Activated CD4-positive, alpha-beta T cell treated with anti-CD3 and anti-CD28 coated beads, Interleukin-2, Interleukin-6, amounts not matched to agents 100 ng/mL and 50 ng/mL, durations not matched to agents 16 hours and 8 hours (primary cell): ENCODE results near the gene GLIPR1L2.

ENCODE experiments used
- DNase-seq: peaks from one replicate; pipeline ENCODE4 v3.0.0-alpha.2; 2020

GLIPR1L2 gene

GRCh38 chr12:75390899-75391538 is at the start of gene GLIPR1L2:
TSS of gene GLIPR1L2 (plus strand) at chr12:75391089. CDS start at chr12:75391117, 28 bp downstream.
- DNase-seq: peak; percentile 97

GRCh38 chr12:75341873-75342272 is 49.0 kb upstream of the GLIPR1L2 start:
- DNase-seq: no peak

GRCh38 chr12:75345531-75345930 is 45.4 kb upstream of the GLIPR1L2 start:
- DNase-seq: no peak

- peak; percentile 55 for DNase-seq
Measured at GRCh38 chr12:75346215-75346614, 44.7 kb upstream of the GLIPR1L2 start.

- no peak for DNase-seq
Measured at GRCh38 chr12:75349946-75350345, 40.9 kb upstream of the GLIPR1L2 start.

GRCh38 chr12:75350413-75350812 is 40.5 kb upstream of the GLIPR1L2 start:
- DNase-seq: no peak

GRCh38 chr12:75354011-75354410 is 36.9 kb upstream of the GLIPR1L2 start:
- no peak for DNase-seq

GRCh38 chr12:75360920-75361319 is 30.0 kb upstream of the GLIPR1L2 start:
- peak; percentile 13 for DNase-seq

- DNase-seq: no peak
Measured at GRCh38 chr12:75361408-75361807, 29.5 kb upstream of the GLIPR1L2 start.

GRCh38 chr12:75364919-75365318 is 26.0 kb upstream of the GLIPR1L2 start:
- no peak for DNase-seq

GRCh38 chr12:75366629-75367028 is 24.3 kb upstream of the GLIPR1L2 start:
- DNase-seq: peak; percentile 26

GRCh38 chr12:75374971-75375370 is 15.9 kb upstream of the GLIPR1L2 start:
- DNase-seq: no peak

- DNase-seq: no peak
Measured at GRCh38 chr12:75378354-75378753, 12.5 kb upstream of the GLIPR1L2 start.

- no peak for DNase-seq
Measured at GRCh38 chr12:75389061-75389460, 1.8 kb upstream of the GLIPR1L2 start.

GRCh38 chr12:75389706-75390105 is 1.2 kb upstream of the GLIPR1L2 start:
- no peak for DNase-seq

- no peak for DNase-seq
Measured at GRCh38 chr12:75390156-75390898, 562 bp upstream of the GLIPR1L2 start.

- no peak for DNase-seq
Measured at GRCh38 chr12:75404231-75404630, 13.3 kb downstream of the GLIPR1L2 start.

GRCh38 chr12:75407683-75408082 is 16.8 kb downstream of the GLIPR1L2 start:
- DNase-seq: no peak

- no peak for DNase-seq
Measured at GRCh38 chr12:75409830-75410229, 18.9 kb downstream of the GLIPR1L2 start.

- no peak for DNase-seq
Measured at GRCh38 chr12:75414671-75415070, 23.8 kb downstream of the GLIPR1L2 start.

- DNase-seq: no peak
Measured at GRCh38 chr12:75419841-75420240, 29.0 kb downstream of the GLIPR1L2 start.

GRCh38 chr12:75427491-75427890 is 36.6 kb downstream of the GLIPR1L2 start:
- DNase-seq: no peak

- DNase-seq: no peak
Measured at GRCh38 chr12:75428767-75429166, 37.9 kb downstream of the GLIPR1L2 start.

GRCh38 chr12:75432924-75433323 is 42.0 kb downstream of the GLIPR1L2 start:
- no peak for DNase-seq

GRCh38 chr12:75437564-75437963 is 46.7 kb downstream of the GLIPR1L2 start:
- DNase-seq: peak; percentile 23
